ENCODE measurements around the gene CYP26C1.
A peak's percentile ranks its signal among the peaks of the same experiment; 100 is the strongest.
"Not testable (repeated sequence)": the region's sequence is repeated elsewhere in the genome, so short reads cannot be mapped to it uniquely, and the experiment has no call there.

The CYP26C1 gene

GRCh38 chr10:93099670-93100069, 39.1 kb downstream of the CYP26C1 start:
- DNase-seq (ENCODE audit: insufficient read length, low spot score) = no peak

GRCh38 chr10:93101148-93101547, 40.5 kb downstream of the CYP26C1 start:
- FAIRE-seq; DNase-seq (ENCODE audit: insufficient read length, low spot score): not testable (repeated sequence)

More at GRCh38 chr10:93099670-93100069, 39.1 kb downstream of the CYP26C1 start:
- no peak for FAIRE-seq

- DNase-seq (ENCODE audit: insufficient read length, low spot score) (no peak), FAIRE-seq (no peak)
Observed at GRCh38 chr10:93103953-93104352, 43.4 kb downstream of the CYP26C1 start.

GRCh38 chr10:93106631-93107072, 46.1 kb downstream of the CYP26C1 start:
- no peak for FAIRE-seq
- DNase-seq (ENCODE audit: insufficient read length, low spot score) = no peak

GRCh38 chr10:93110472-93111146, 50.0 kb downstream of the CYP26C1 start:
- no peak for DNase-seq (ENCODE audit: insufficient read length, low spot score)
- FAIRE-seq = no peak

- DNase-seq (ENCODE audit: insufficient read length, low spot score) = no peak
- FAIRE-seq = no peak
Observed at GRCh38 chr10:93113042-93113441, 52.4 kb downstream of the CYP26C1 start.

- peak; percentile 45 for DNase-seq (ENCODE audit: insufficient read length, low spot score)
- FAIRE-seq = peak; percentile 26
Observed at GRCh38 chr10:93115661-93116383, 55.2 kb downstream of the CYP26C1 start.

All from HTR-8/SVneo (cell line).